Erythroblast (primary cell): ENCODE data around the gene STK24.

Experiments
- GATA1 ChIP-seq: IDR thresholded peaks from 2 replicates; pipeline ENCODE4 v1.6.1; 2011; ENCODE audit warnings: low read depth, mild to moderate bottlenecking, control low read depth, low read length, moderate library complexity
- POLR2A ChIP-seq: IDR thresholded peaks from 2 replicates; pipeline ENCODE4 v1.6.1; 2011; ENCODE audit warnings: mild to moderate bottlenecking, low read length

- TF ChIP-seq POLR2A (no peak), GATA1 (no peak)
Observed at GRCh38 chr13:98479496-98480003, 97.4 kb downstream of the STK24 start.
